K562 (cell line): ENCODE data around the gene ANO10. TPM values are rescaled to one million over a fixed set of nuclear protein-coding genes. Genes with fewer than 3 reads are reported as not detected.
A peak's percentile ranks its signal among the peaks of the same experiment; 100 is the strongest.

Experiments used
- ATF4 ChIP-seq: fragments of 450-650 bp; formaldehyde crosslinking; IDR thresholded peaks from 2 replicates; pipeline ENCODE4 v1.4.0; 2022; ENCODE audit warnings: mild to moderate bottlenecking, moderate library complexity
- CREM ChIP-seq: IDR thresholded peaks from 2 replicates; pipeline ENCODE4 v1.6.1; 2014; ENCODE audit warnings: antibody characterized with exemption, low read depth
- CTBP1 ChIP-seq: fragments of 450-650 bp; IDR thresholded peaks from 2 replicates; pipeline ENCODE4 v1.6.1; 2016; ENCODE audit warnings: borderline replicate concordance
- MGA ChIP-seq: fragments of 450-650 bp; IDR thresholded peaks from 2 replicates; pipeline ENCODE4 v1.6.1; 2016; ENCODE audit warnings: mild to moderate bottlenecking, moderate library complexity
- NKRF ChIP-seq: fragments of 450-650 bp; IDR thresholded peaks from 2 replicates; pipeline ENCODE4 v1.6.1; 2016; ENCODE audit warnings: borderline replicate concordance
- SP1 ChIP-seq: sonication (generic); formaldehyde crosslinking; IDR thresholded peaks from 2 replicates; pipeline ENCODE4 v1.8.1; 2022; ENCODE audit warnings: mild to moderate bottlenecking, missing genetic modification reagents
- SUPT5H ChIP-seq: fragments of 450-650 bp; IDR thresholded peaks from 2 replicates; pipeline ENCODE4 v1.6.1; 2016
- XRCC4 ChIP-seq: IDR thresholded peaks from one replicate; pipeline ENCODE4 v1.6.1; 2011; ENCODE audit not compliant: insufficient read depth, insufficient read length; ENCODE audit errors: extremely low read depth
- ZNF124 ChIP-seq: sonication (generic); formaldehyde crosslinking; IDR thresholded peaks from 2 replicates; pipeline ENCODE4 v1.8.1; 2022; ENCODE audit warnings: missing genetic modification reagents
- ZNF280A ChIP-seq: fragments of 450-650 bp; IDR thresholded peaks from 2 replicates; pipeline ENCODE4 v1.6.1; 2018; ENCODE audit warnings: mild to moderate bottlenecking, low read depth; ENCODE audit not compliant: partially characterized antibody
- ZSCAN29 ChIP-seq: fragments of 450-650 bp; IDR thresholded peaks from 2 replicates; pipeline ENCODE4 v1.6.1; 2017
- polyA plus RNA-seq, 8 experiments: library from polyadenylated mRNA; depleted of rRNA in 4 of 8; stranded (reverse) in 5 of 8; unstranded in 3 of 8; fragments of >200 nt; fragmentation: Nextera tagmentation in 2 of 8; fragmentation: Illumina TruSeq in 1 of 8; extraction: Ambion mirVana in 2 of 8; extraction: Trizol in 1 of 8; gene quantifications; 2 replicates each; pipeline versions ENCODE4 v1.2.1 to v1.2.3, GENCODE V29; 2011 to 2014; ENCODE audit warnings: inconsistent platforms in 1 of 8, missing spikeins in 1 of 8
- total RNA-seq, 7 experiments: library from RNA; depleted of rRNA in 6 of 7; stranded (reverse); fragments of >200 nt in 6 of 7; fragmentation: Illumina TruSeq in 2 of 7; extraction: Trizol in 2 of 7; gene quantifications; 2 replicates each; pipeline versions ENCODE4 v1.2.1 to v1.2.3, GENCODE V29; 2011 to 2021; ENCODE audit warnings: low replicate concordance in 1 of 7

ANO10 gene
- total and polyA plus RNA-seq, 9 of the 15 experiments (the other 6 are each of a cell fraction or from before 2014, with no cell fraction given): 6.4 to 46.0 (median 32.3) TPM

- peak; percentile 64; the same call in 1 of the 2 replicates for TF ChIP-seq MGA
- peak; percentile 75 for TF ChIP-seq CTBP1
- TF ChIP-seq XRCC4: no peak
- peak; percentile 63 for TF ChIP-seq SP1
- TF ChIP-seq CREM: peak; percentile 71; the same call in 1 of the 2 replicates
- TF ChIP-seq ZNF280A: no peak
- TF ChIP-seq SUPT5H: peak; percentile 62
- TF ChIP-seq NKRF: peak; percentile 83
- no peak for TF ChIP-seq ZSCAN29
- no peak for TF ChIP-seq ZNF124
- TF ChIP-seq ATF4 (CRISPR knock-in tag): no peak
These were observed at the start of gene ANO10 (continued) for GRCh38 chr3:43621656-43622432.
